Prostate gland (tissue), 2 donors: ENCODE results near the gene LIN28B. TPM values are rescaled to one million over a fixed set of nuclear protein-coding genes. Genes with fewer than 3 reads are reported as not detected.

ENCODE experiments used
- DNase-seq: peaks from one replicate; pipeline ENCODE4 v3.0.0-alpha.2; 2019; ENCODE audit warnings: low spot score
- H3K27ac ChIP-seq, 2 donors: fragments of 200-600 bp; sonication (generic); 2 replicates each; pipeline ENCODE4 v1.5.1; 2017 to 2019
- H3K27me3 ChIP-seq: fragments of 200-600 bp; sonication (generic); replicated peaks from 2 replicates; pipeline ENCODE4 v1.5.1; 2019; ENCODE audit not compliant: insufficient read depth
- H3K36me3 ChIP-seq, 2 donors: fragments of 200-600 bp; sonication (generic); 1 replicate in 1 of 2; 2 replicates in 1 of 2; pipeline versions ENCODE4 v1.5.1 to v1.8.1; 2017 to 2019
- H3K4me1 ChIP-seq: fragments of 200-600 bp; sonication (generic); replicated peaks from 2 replicates; pipeline ENCODE4 v1.5.1; 2019
- H3K4me3 ChIP-seq, 2 donors: fragments of 200-600 bp; sonication (generic); 2 replicates each; pipeline ENCODE4 v1.5.1; 2017 to 2019
- H3K9me3 ChIP-seq: fragments of 200-600 bp; sonication (generic); 2 replicates; pipeline ENCODE4 v1.5.1; 2017
- POLR2A ChIP-seq: fragments of 450-650 bp; IDR thresholded peaks from one replicate; pipeline ENCODE4 v1.6.1; 2016; ENCODE audit warnings: antibody characterized with exemption, mild to moderate bottlenecking
- POLR2AphosphoS5 ChIP-seq: sonication (generic); formaldehyde crosslinking; IDR thresholded peaks from one replicate; pipeline ENCODE4 v1.6.1; 2017; ENCODE audit warnings: antibody characterized with exemption
- WGBS: methylation state at CpG from one replicate; pipeline ENCODE4 v1.1.5; 2018; 5-methylcytosine and 5-hydroxymethylcytosine counted together
- intact Hi-C: fragments of 100-400 bp; cut with DNase I; formaldehyde crosslinking; loops from one replicate; pipeline ENCODE4 v1.14.2; 2022
- total RNA-seq, 2 donors: library from RNA; depleted of rRNA; stranded (reverse); fragments of >200 nt; gene quantifications; one replicate each; pipeline ENCODE4 v1.1.0, GENCODE V29; 2016
- TF ChIP-seq, protein P1 (sequence below), 4 experiments: fragments of 200-600 bp in 2 of 4; fragments of 450-650 bp in 2 of 4; sonication (generic) in 2 of 4; IDR thresholded peaks; 1 replicate in 3 of 4; 2 replicates in 1 of 4; pipeline ENCODE4 v1.5.1; 2016 to 2019; ENCODE audit warnings: antibody characterized with exemption in 4 of 4, mild to moderate bottlenecking in 2 of 4, moderate library complexity in 2 of 4

Gene LIN28B
- total RNA-seq, 2 donors from 2014 or later = 2.6 TPM; not detected in 1

DNA sequence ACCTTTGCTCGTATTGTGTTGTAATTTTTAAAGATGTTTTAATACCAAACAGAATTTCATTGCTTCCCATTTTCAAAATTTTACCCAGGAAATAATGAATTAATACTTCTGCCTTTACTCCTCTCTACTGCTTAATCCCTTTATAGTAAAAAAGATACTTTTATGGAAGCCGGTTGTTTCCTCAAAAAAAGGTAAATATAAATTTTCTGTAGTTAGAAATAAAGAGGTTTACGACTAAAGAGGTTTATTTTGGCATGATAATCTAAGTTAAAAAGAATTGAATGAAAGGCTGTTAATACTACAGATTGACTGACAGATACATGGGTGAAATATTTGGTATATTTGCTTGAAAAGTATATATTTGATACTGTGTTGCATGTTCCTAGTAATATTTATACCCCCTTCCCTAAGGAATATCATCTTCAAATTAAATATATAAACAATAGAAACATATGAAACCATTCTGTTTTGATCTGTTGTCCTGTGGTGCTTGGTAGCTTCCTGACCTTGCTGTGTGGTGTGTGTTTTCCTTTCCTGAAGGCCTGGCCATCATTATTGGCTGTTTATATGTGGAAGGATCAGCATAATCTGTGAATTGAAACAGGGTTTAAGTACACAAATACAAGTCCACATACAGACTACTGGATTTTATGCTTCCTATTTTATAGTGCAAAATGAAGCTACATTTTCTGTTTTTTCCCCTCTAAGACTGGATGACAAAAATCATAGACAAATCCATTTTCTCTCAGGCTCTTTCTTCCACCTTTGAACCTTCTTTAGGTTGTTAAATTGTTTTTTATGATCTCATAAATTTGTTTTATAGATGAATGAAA lies 2.3 kb downstream of the LIN28B start:
- Histone ChIP-seq H3K9me3 (no peaks in the 10 kb centered on the region), H3K36me3 (no peaks in the 10 kb centered on the region), H3K4me3 (no peak overlapping the region), H3K27ac (no peak overlapping the region), H3K27me3 (peaks cover 28% of the 10 kb centered on the region), H3K4me1 (no peaks in the 10 kb centered on the region)
- TF ChIP-seq POLR2AphosphoS5 (no peak), POLR2A (no peak)
- TF ChIP-seq, protein P1, sequence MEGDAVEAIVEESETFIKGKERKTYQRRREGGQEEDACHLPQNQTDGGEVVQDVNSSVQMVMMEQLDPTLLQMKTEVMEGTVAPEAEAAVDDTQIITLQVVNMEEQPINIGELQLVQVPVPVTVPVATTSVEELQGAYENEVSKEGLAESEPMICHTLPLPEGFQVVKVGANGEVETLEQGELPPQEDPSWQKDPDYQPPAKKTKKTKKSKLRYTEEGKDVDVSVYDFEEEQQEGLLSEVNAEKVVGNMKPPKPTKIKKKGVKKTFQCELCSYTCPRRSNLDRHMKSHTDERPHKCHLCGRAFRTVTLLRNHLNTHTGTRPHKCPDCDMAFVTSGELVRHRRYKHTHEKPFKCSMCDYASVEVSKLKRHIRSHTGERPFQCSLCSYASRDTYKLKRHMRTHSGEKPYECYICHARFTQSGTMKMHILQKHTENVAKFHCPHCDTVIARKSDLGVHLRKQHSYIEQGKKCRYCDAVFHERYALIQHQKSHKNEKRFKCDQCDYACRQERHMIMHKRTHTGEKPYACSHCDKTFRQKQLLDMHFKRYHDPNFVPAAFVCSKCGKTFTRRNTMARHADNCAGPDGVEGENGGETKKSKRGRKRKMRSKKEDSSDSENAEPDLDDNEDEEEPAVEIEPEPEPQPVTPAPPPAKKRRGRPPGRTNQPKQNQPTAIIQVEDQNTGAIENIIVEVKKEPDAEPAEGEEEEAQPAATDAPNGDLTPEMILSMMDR (IDR thresholded peaks at IDR 0.05) = no peak
- DNase-seq = no peak
- 25% methylated on average over 3 of the region's 3 CpGs for WGBS
- intact Hi-C loops = no loop called here

DNA sequence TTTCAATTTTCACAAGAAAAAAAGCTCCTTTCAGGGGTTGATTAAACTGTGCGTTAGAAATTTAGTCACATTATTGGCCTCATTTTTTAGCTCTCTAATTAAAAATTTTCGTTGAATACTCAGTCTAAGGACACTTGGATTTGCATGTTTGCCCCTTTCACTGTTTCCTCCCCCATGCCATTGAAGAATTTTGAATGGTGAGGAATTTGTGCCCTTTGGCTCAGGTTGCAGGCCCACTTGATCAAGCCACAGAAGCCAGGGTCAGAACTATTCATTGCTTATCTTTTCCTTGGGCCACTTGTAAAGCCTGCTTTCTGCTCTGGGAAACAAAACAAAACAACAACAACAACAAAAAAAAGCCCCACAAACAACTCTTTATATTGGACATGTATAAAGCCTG lies 12.2 kb downstream of the LIN28B start:
- Histone ChIP-seq H3K4me1 (no peaks in the 10 kb centered on the region), H3K4me3 (no peak overlapping the region), H3K27ac (no peak overlapping the region), H3K27me3 (no peaks in the 10 kb centered on the region), H3K36me3 (no peaks in the 10 kb centered on the region), H3K9me3 (no peaks in the 10 kb centered on the region)
- WGBS = 47% methylated on average over 2 of the region's 2 CpGs
- TF ChIP-seq POLR2A (no peak), POLR2AphosphoS5 (no peak)
- TF ChIP-seq, protein P1 (IDR thresholded peaks at IDR 0.05) = no peak
- intact Hi-C loops = no loop called here
- DNase-seq = no peak

DNA sequence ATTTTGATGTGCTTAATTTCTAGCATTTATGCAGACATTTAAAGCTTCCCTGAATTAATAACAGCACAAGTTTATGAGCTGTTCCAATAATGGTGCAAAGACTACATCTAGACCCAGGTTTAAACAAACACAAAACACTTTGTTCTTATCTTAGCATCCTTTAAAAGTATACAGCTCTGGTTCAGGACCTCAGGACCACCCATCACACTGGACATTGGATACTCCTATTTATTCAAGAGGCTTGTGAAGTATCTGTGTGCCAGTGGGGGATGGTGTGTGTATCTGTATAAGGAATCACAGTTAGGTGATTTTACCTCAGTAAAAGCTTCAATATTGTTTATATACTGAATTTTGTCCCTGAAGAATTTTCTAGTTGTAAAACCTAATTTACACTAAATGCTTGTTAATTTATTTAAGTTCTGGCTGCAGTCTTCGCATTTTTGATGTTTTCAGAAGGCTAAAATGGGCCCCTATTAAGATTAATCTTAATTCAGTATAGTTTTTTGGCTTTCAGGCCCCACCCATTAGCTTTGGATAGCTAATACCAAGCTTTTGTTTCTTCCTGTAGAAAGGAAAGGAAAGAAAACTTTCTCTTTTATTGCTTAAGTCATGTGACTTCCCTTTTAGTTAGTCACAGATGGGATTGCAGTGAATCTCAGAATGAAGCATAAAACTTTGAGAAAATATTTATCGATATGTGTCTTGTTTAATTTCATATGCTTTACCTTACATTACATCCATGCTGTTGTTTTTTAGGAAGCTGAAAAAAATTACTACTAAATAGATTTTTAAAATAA lies 13.1 kb downstream of the LIN28B start:
- Histone ChIP-seq H3K4me3 (no peak overlapping the region), H3K27ac (no peak overlapping the region), H3K9me3 (no peaks in the 10 kb centered on the region), H3K27me3 (no peaks in the 10 kb centered on the region), H3K36me3 (no peaks in the 10 kb centered on the region), H3K4me1 (no peaks in the 10 kb centered on the region)
- WGBS = 67% methylated on average over 2 of the region's 2 CpGs
- intact Hi-C loops = no loop called here
- DNase-seq = no peak
- TF ChIP-seq, protein P1 (IDR thresholded peaks at IDR 0.05) = no peak
- no peak for TF ChIP-seq POLR2AphosphoS5
- no peak for TF ChIP-seq POLR2A

DNA sequence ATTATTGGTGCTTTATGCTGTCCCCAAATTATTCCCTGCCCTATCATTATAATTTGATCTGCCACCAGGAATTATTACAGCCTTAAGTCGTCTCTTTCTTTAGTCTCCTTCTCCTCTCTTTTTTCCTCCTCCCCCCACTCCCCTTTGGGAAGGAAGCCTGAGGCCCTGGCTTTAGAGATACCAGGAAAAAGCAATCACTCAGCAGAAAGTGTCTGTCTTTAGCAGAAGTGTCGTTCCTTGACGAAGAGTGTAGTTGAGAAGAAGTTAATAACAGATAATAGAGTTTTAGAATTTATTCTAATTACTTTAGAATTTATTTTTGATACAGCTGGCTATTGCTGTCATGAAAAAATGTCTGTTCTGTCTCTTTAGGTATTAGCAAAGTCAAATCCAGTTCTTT lies 16.5 kb downstream of the LIN28B start:
- no peak for TF ChIP-seq POLR2A
- no peak for TF ChIP-seq POLR2AphosphoS5
- TF ChIP-seq, protein P1 (IDR thresholded peaks at IDR 0.05) = no peak
- no peak overlapping the region for H3K27ac ChIP-seq
- intact Hi-C loops = no loop called here
- H3K4me3 ChIP-seq = no peak overlapping the region
- 56% methylated on average over 3 of the region's 3 CpGs for WGBS
- H3K9me3 ChIP-seq = no peaks in the 10 kb centered on the region
- H3K4me1 ChIP-seq = no peaks in the 10 kb centered on the region
- H3K27me3 ChIP-seq = no peaks in the 10 kb centered on the region
- no peaks in the 10 kb centered on the region for H3K36me3 ChIP-seq
- DNase-seq = no peak
